GM21390 (cell line): ENCODE measurements around the gene UBE3C.
"Not testable (repeated sequence)": the region's sequence is repeated elsewhere in the genome, so short reads cannot be mapped to it uniquely, and the experiment has no call there.

Experiments
- ATAC-seq: cut with Tn5 transposase; IDR thresholded peaks from one replicate; pipeline ENCODE4 v1.9.1; 2021; ENCODE audit not compliant: unreplicated experiment

The UBE3C gene

DNA sequence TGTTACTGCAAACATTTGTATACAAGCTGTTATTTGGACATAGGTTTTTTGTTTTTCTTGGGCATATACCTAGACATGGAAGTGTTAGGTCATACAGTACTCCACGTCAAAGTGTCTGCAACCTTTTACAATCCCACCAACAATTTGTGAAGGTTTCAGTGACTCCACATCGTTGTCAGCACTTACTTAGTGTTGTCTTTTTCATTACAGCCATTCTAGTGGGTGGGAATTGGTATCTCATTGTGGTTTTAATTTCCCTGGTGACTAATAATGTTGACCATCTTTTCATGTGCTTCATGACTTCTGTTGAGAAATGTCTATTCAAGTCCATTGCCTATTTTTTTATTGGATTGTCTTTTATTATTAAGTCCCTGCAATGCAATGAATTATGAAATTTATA lies 95.0 kb downstream of the UBE3C start:
- ATAC-seq = no peak

DNA sequence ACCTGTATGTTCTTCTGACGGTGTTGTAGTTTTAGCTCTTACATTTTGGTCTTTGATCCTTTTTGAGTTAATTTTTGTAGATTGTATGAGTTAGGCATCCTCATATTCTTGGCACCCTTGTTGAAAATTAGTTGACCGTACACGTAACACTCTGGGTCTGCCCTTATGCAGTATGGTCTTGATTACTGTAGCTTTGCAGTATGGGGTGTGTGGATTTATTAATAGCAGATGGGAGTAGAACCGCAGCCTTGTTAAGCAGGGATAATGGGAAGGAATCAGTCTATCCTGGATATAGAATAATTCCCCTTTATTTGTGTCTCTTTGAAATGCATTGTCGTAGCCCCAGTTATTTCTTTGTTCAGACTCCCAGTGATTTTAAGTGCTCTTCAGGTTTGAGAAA lies 95.5 kb downstream of the UBE3C start:
- ATAC-seq = no peak

DNA sequence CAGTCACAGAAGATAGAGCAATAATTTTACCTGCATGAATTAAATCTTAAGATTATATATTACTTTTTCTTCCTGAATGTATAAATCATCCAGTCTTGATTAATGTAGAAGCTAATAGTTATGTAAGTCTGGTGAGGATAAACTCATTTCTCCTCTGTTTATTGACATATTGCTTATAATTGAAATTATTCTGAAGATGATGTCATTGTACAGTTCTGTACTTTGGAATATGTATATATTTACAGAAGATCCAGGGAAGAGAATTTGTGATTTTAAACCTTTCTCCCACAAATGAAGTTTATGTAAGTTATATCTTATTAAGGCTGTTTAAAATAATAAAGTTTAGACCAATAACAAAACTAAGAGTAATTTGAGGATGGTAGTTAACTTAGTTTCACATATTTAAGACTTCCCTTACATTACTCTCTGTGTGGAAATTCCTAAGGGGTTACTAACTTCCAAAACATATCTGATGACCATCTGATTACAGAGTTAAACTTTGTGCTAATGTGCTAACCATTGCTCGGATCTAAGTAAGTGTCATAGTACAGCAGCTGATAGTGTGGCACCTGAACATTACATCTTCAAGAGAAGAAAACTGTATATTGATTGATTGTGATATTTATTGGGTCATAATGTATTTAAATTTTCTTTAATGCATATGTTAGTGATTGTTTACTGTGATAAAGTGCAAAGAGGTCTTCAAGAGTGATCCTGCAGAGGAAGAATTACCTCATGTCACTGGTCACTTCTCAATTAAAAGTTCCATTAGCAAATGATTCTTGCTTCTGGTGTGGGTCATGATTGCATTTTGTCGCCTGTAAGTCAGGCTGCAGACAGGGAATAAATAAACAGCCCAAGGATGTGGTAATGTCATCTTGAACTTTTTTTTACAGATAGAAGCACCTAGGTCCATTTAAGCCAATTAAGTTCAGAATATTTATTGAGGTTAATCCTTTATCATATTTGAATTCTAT lies 96.9 kb downstream of the UBE3C start:
- ATAC-seq = no peak

- ATAC-seq = no peak
Measured at GRCh38 chr7:157238087-157238486, 99.4 kb downstream of the UBE3C start.

- ATAC-seq = no peak
Measured at GRCh38 chr7:157239571-157240270, 101.0 kb downstream of the UBE3C start.

- ATAC-seq = no peak
Measured at GRCh38 chr7:157241631-157242030, 102.9 kb downstream of the UBE3C start.

DNA sequence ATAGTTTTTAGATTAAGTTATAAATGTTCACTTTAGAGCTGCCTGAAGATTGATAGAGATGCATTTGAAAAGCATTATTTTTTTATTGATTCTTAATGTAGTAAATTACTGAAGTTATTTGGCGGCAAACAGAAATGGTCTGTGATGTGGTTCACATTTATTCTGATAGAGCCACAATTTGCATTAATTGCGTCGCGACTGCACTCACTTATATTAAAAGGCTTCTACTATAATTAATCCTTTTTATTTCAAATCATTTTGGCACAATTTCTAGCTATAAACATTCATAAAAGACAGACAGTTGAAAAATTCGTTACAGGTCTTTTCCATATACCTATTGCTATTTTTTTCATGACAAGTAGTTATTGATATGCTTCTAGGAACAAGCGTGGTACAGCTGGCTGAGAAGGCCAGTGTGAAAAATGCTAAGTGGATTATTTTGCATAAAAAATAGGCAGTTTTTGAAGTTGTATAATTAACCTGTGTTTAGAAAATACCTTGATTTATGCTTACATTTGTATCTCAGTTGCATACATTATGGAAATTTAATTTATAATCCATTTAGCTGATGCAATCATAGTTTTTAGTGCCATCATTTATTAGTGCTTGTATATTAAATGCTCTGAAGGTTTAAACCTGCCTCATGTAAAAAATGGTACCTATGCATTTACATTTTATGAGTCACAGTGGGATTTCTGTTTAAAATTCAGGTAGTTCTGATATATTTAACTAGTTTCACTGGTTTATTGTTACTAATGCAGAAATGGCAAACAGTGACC lies 106.0 kb downstream of the UBE3C start:
- no peak for ATAC-seq

DNA sequence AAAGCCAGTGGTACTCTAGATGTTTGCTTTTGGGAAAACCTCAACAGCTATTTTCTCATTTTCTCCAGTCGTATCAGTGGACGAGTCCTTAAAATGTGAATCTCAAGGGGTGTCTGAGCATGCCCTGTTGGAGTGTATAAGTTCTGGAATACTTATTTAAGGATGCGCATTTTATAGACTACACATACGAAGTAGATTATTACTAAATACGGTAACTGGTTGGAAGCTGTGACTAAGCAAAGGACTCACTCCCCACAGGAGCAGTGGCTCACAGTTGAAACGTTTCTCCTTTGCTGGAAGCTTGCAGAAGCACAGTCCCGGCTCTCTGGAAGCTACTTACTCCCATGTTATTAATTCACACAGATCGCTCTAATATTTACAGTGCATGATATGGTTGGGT lies 107.3 kb downstream of the UBE3C start:
- no peak for ATAC-seq

DNA sequence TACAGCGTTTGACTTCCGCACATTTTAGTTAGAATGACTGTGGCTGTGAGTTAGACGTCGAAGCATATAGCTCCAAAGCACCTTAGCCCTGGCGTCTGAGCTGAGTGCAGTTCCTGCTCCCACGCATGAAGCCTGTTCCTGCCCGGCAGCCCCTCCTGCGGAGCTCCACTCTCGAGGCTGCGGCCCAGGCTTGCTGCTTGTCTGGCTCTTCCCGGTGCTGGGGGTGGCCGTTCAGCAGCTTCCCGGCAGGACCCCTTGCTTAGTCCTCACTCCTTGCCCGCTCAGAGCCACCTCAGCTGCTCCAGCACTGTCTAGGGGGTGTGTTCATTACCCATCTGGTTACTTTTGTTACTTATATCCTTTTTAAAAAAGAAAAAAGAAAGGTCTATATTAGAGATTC lies 109.9 kb downstream of the UBE3C start:
- ATAC-seq = no peak

- peak; percentile 92 for ATAC-seq
Measured at GRCh38 chr7:157250605-157251228, 112.0 kb downstream of the UBE3C start.

DNA sequence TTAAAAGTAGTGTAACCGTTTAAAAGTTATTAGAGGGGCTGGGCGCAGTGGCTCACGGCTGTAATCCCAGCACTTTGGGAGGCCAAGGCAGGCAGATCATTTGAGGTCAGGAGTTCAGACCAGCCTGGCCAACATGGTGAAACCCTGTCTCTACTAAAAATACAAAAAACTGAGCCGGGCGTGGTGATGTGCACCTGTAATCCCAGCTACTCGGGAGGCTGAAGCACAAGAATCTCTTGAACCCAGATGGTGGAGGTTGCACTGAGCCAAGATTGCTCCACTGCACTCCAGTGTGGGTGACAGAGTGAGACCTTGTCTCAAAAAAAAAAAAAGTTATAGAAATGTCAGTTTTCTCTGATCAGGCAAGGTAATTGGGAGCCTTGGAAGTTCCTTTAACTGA lies 113.1 kb downstream of the UBE3C start:
- ATAC-seq = not testable (repeated sequence)

GRCh38 chr7:157253850-157254249 lies 115.1 kb downstream of the UBE3C start:
- ATAC-seq = no peak

- not testable (repeated sequence) for ATAC-seq
Measured at GRCh38 chr7:157254781-157255180, 116.1 kb downstream of the UBE3C start.

- no peak for ATAC-seq
Measured at GRCh38 chr7:157255201-157255606, 116.5 kb downstream of the UBE3C start.

DNA sequence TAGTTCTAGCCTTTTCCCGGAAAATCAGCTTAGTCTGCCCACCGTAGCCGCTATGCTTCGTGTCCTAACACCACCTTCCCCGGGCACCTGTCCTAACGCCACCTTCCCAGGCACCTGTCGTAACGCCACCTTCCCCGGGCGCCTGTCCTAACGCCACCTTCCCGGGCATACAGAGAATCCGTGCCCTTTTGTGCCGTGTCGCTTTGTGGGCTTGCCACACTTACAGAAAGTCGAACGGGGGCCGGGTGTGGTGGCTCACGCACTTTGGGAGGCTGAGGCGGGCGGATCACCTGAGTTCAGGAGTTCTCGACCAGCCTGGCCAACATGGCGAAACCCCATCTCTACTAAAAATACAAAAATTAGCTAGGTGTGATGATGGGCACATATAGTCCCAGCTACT lies 124.4 kb downstream of the UBE3C start:
- ATAC-seq = no peak

GRCh38 chr7:157265051-157265450 lies 126.3 kb downstream of the UBE3C start:
- no peak for ATAC-seq

DNA sequence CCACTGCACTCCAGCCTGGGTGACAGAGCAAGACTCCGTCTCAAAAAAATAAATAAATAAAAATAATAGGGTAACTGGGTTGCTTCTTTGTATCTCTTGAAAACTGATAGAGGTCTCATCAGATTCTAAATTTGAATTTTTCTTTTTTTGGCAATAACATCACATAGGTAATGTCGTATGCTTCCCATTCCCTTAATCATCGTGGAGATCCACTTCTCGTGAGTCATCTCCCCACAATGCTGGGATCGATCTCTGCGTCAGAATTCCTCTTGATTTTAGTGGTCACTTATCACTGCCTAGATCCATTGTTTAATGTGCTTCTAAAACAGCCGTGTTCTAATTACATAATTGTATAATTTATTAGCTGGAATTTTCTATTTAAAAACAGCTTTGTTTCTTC lies 127.5 kb downstream of the UBE3C start:
- no peak for ATAC-seq

- ATAC-seq = no peak
Measured at GRCh38 chr7:157267516-157267915, 128.8 kb downstream of the UBE3C start.

GRCh38 chr7:157267956-157268355 lies 129.2 kb downstream of the UBE3C start:
- no peak for ATAC-seq

DNA sequence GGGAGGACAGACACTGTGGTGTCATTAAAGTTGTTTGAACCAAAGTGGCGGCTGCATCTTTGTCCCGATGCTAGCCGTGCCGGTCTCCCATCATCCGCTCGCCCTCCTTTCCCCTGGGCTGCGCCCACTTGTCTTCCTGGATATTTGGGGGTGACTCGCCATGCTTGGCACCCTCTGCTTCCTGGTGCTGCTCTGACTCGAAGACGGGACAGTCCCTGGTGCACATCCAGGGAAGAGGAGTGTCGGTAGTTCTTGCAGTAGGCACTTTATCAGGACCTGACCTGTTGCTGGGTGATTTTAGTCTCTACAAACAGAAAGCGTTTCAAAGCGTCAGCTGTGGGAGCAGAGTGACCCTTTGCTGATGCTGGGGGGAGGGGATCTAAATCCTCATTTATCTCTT lies 129.8 kb downstream of the UBE3C start:
- ATAC-seq = no peak
